MM.1S (cell line): ENCODE data around the gene DLEC1.

Experiments used
- EZH2phosphoT487 ChIP-seq: fragments of 300-600 bp; sonication (generic); IDR thresholded peaks from 2 replicates; pipeline ENCODE4 v1.6.1; 2018; ENCODE audit warnings: antibody characterized with exemption, low read length
- TF ChIP-seq, protein P1 (sequence below): fragments of 300-600 bp; sonication (generic); IDR thresholded peaks from 2 replicates; pipeline ENCODE4 v1.5.1; 2016; ENCODE audit warnings: antibody characterized with exemption, low read length, mixed read lengths

DNA sequence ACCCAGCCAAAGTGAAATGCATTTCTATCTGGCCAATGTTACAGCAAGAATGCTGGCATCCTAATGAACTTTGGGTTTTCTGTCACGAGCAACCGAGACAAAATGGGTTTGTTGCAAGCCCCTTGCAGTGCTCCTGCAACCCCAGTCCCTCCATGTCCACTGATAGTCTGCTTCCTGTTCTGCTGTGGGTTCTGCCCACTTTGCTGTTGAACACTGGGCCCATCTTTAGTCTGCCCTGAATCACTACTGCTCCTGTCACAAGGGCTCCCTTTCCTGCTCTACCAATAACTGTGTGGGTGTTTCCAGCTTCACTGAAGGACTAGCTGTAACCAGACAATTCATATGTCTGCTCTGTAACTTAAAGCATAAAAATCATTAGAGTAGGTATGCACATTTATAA lies 113.6 kb downstream of the DLEC1 start:
- TF ChIP-seq, protein P1, sequence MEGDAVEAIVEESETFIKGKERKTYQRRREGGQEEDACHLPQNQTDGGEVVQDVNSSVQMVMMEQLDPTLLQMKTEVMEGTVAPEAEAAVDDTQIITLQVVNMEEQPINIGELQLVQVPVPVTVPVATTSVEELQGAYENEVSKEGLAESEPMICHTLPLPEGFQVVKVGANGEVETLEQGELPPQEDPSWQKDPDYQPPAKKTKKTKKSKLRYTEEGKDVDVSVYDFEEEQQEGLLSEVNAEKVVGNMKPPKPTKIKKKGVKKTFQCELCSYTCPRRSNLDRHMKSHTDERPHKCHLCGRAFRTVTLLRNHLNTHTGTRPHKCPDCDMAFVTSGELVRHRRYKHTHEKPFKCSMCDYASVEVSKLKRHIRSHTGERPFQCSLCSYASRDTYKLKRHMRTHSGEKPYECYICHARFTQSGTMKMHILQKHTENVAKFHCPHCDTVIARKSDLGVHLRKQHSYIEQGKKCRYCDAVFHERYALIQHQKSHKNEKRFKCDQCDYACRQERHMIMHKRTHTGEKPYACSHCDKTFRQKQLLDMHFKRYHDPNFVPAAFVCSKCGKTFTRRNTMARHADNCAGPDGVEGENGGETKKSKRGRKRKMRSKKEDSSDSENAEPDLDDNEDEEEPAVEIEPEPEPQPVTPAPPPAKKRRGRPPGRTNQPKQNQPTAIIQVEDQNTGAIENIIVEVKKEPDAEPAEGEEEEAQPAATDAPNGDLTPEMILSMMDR = no peak
- no peak for TF ChIP-seq EZH2phosphoT487
